ENCODE data around the gene FAM47E.
"Not testable (repeated sequence)": the region's sequence is repeated elsewhere in the genome, so short reads cannot be mapped to it uniquely, and the experiment has no call there.

Gene FAM47E

DNA sequence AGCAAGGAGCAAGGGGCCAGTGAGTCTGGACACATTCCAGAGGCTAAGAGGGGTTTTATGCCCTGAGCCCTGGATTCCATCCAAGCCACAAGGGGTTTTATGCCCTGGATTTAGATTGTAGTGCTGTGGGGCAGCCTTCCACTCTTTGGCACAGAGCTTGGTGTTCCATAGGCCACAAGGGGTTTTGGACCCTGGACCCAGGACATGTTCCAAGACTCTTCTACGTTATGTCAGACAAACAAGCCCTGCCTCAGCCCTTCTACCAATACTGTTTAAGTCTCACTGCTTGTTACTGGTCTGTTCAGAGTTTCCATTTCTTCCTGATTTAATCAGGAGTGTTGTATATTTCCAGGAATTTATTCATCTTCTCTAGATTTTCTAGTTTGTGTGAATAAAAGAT lies 25.1 kb upstream of the FAM47E start:
- DNase-seq (ENCODE audit: low spot score): no peak

DNA sequence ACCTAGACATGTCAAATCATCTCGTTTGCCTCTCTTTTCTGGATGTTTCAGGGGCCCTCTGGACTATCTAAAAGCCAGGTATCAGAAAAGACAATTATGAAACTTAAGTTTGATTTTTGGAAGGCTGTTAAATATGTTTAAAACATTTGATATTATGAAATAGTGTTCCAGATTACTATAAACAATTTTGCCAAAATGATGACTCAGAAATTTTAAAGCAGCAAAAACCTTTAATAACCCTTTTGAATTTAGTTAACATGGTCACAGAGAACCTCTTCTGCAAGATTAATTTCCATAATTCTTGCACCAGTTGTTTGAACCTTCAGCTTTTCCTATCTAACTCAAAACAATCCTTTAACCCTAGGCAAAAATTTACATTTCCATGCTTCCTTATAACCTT lies 18.8 kb upstream of the FAM47E start:
- no peak for DNase-seq (ENCODE audit: low spot score)

DNA sequence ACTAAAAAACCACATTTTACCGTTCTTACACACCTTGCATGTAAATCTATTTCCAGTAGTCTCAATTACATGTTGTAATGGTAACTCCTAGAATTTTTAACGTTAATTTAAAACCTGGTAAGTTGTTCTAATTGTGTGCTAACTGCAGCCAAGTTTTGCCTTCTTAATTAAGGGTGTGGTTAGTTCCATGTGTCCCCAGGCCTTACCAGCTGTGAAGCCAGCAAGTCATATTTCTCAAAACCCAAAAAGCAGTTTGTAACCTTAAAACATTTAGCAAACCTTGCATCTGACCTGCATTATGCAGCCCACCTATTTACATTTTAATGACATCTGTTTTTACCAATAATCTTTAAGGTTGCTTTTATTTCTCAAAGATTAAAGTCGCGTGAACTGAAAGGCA lies 18.4 kb upstream of the FAM47E start:
- no peak for DNase-seq (ENCODE audit: low spot score)

DNA sequence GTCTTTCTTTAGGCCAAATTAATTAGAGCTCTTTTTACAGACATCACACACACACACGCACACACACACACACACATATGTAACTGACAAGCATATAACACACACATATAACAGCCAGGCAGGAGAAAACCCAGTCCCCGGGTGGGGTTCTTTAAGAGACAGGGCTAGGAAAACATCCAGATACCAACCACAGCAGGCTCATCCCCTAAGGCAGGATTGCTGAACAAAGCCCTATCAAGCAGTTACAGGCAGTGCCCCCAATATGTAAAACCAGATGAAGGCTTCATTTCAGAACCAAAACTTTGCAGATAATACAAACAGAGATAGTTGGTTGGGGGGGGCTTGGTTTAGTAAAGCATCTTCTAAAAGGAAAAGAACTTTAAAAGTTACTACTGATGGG lies 18.0 kb upstream of the FAM47E start:
- no peak for DNase-seq (ENCODE audit: low spot score)

DNA sequence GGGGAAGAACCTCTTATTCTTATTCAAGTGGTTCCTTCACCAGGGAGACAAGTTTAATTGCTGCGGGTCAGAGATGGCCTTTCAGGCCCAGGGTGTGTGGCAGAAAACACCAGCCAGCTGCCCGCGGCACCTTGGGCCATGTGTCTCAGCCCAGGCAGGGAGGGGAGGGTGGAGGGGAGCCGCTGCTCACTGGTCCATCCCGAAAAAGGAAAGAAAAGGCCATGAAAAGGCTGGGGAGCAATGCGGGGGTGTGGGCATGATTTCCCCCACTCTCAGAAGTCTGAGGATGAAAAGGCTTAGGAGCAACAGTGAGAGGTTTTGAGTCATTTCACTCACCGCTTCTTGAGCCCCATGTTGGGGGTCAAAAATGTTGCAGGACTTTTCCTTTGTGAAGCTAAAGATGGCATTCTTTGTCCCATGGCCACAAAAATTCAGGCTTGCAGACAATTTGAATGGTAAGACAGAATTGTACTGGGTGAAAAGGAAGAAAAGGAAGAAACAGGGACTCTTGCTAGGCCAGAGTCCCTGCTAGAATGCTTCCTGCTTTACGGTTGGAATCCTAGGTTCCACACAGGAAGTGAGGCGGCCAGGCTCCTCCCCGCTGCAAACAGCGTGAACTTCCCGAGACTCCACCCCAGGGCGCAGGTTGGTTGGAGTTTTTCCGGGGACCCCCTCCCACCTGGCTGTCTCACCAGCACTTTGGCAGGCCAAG lies 17.4 kb upstream of the FAM47E start:
- no peak for DNase-seq (ENCODE audit: low spot score)

DNA sequence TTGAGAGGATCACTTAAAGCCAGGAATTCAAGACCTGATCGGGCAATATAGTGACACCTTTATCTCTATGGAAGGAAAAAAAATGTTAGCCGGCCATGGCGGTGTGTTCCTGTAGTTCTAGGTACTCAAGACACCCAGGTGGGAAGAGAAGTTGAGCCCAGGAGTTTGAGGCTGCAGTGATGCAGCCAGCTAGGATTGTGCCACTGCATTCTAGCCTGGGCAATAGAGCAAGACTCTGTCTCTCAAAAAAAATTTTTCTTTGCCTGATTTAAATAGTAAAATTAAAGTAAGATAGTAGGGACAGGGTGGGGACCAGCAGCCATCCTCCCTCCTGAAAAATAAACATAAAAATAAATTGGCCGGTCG lies 16.9 kb upstream of the FAM47E start:
- DNase-seq (ENCODE audit: low spot score): no peak

DNA sequence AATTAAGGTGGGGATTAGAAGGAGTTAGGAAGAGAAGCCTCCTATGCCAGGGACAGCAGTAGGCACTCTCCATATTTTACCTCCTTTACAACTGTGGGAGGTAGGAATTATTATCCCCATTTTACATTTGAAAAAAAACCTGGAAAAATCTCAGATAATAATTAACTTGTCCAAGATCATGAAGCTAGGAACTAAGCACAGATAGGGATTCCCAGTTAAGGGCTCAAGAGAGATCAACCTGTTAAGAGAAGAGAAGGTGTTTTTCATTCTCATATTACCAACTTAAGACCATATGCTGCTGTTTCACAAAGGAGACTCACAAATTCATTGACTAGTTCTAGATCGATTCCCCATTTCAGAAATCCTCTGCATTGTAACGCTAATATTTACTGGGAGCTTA lies 16.1 kb upstream of the FAM47E start:
- DNase-seq (ENCODE audit: low spot score): no peak

DNA sequence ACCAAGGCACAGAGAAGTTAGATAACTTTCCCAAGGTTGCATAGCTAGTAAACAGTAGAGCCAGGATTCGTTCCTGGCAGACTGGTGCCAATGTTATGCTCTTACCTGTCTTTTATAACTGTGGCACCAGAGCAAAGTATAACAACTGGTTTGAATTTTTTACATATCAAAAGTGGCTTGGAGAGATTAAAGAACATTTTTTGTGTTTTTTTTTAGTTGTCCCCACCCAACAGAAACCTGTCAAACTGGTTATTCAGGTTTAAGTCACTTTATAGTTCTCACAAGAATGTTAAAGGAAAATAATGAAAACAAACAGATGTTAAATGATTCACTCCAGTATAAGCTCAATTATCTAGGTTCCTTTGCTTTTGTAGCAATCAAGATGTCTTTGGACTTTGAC lies 15.6 kb upstream of the FAM47E start:
- DNase-seq (ENCODE audit: low spot score): no peak

DNA sequence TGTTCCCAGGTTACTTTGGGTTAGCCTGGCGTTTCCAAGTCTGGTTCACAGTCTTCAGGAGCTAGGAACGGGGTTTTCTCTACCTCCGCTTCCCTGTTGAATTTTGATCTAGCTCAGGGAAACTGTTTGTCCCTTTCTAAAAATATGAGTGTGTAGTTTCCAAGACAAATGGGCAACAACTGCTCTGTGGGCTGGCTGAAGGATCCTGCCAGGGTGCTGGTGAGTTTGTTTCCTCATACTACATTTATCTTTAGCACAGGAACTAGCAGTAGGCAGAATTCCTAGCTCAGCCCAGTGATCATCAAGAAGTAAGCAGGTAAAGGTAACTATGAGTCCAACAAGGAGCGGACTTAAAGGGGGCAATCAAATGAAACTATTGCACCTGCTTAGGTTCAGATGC lies 13.3 kb upstream of the FAM47E start:
- no peak for DNase-seq (ENCODE audit: low spot score)

DNA sequence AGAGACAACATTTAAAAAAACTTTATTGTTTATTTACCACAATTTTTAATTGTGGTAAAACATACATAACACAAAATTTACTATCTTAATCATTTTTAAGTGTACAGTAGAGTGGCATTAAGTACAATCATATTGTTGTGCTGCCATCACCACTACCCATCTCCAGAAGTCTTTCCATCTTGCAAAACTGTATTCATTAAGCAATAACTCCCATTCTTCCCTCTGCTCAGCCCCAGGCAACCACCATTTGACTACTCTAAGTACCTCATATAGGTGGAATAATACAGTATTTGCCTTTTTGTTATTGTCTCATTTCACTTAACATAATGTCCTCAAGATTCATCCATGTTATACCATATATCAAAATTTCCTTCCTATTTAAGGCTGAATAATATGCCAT lies 12.8 kb upstream of the FAM47E start:
- DNase-seq (ENCODE audit: low spot score): no peak

DNA sequence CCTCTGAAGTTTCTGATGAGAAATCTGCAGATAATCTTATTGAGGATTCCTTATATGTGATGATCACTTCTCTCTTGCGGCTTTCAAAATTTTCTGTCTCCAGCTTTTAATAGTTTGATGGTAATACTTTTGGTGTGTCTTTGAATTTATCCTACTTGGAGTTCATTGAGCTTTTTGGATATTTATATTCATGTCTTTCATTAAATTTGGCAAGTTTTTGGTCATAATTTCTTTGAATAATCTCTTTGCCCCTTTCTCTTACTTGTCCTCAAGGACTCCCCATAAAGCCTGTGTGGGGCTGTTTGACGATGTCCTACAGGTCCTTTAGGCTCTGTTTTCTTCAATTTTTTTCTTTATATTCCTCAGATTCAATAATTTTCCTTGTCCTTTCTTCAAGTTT lies 11.3 kb upstream of the FAM47E start:
- DNase-seq (ENCODE audit: low spot score): no peak

DNA sequence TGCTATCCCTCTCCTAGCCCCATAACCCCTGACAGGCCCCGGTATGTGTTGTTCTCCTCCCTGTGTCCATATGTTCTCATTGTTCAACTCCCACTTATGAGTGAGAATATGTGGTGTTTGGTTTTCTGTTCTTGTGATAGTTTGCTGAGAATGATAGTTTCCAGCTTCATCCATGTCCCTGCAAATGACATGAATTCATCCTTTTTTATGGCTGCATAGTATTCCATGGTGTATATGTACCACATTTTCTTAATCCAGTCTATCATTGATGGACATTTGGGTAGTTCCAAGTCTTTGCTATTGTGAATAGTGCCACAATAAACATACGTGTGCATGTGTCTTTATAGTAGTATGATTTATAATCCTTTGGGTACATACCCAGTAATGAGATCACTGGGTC lies 7.6 kb upstream of the FAM47E start:
- not testable (repeated sequence) for DNase-seq (ENCODE audit: low spot score)

DNA sequence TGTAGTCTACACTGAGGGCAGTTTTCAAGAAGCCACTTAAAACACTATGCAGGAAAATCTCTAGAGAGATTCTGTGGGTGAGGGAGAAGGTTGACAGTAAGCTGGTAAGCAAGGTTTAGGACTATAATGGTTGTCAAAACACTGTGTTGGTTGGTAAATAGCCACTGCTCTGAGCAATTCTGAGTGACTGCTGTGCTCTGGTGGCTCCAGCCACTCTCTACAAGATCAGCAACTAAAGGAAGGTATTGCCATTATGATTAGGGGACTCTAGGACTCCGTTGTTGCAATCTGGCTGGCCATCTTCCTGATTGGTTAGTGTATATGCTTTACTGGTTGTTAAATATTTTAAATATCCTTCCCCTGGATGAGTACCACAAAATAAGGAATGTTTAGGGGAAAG lies 5.5 kb upstream of the FAM47E start:
- no peak for DNase-seq (ENCODE audit: low spot score)

DNA sequence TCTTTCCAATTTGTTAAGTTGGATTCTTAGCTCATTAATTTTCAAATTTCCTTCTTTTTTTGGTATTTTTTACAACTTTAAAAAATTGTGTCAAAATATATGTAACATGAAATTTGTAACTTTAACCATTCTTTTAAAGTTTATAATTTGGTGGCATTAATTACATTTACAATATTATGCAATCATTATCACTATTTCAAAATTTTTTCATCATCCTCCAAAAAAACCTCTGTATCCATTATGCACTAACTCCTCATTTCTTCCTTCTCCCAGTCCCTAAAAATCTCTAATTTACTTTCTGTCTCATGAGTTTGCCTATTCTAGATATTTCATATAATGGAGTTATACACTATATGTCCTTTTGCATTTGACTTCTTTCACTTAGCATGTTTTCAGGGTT lies 4.7 kb upstream of the FAM47E start:
- no peak for DNase-seq (ENCODE audit: low spot score)

DNA sequence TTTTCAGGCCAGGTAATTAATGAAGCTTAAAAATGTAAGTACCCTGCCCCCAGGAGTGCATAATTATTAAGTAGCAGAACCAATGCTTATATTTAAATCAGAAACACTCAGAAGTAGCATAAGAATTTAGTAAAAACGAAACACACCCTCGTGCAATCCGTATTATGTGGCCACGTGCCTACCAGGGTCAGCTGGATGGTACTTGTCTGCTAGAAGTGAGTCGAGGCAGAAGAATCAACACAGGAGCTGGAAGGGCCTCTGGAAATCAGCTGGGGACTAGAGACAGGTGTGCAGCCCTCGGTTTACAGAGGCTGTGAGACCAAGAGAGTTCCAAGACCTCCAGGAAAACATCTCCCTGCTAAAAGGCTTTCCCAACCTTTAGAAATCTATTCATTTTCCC lies 559 bp upstream of the FAM47E start:
- DNase-seq (ENCODE audit: low spot score): no peak

DNA sequence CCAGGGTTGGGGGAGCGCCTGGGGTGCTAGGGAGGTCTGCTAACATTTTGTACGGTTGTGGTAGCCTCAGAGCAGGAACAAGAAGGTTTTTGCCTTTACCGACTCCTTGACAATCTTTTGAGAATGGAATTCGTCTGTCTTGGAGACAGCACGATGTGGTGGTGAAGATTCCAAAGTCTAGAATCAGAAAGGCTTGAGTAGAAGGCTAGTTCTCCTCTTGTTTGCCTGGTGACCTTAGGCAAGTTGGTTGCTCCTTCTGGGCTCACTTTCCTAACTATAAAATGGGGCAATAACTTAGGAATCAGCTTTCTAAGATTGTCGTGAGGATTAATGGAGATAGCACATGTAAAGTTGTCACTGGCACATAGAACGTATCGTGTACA lies 741 bp downstream of the FAM47E start:
- no peak for DNase-seq (ENCODE audit: low spot score)

DNA sequence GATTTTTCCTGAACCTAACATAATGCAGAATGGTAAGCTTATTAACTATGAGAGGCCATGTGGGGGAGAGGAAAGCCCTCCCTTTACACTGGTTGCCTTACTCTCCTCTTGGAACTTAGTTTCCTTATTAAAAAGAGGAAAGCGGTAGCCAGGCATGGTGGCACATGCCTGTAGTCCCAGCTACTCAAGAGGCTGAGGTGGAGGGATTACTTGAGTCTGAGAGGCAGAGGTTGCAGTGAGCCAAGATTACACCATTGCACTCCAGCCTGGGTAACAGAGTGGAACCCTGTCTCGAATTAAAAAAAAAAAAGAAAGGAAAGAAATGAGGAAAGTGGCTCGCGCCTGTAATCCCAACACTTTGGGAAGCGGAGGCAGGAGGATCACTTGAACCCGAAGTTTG lies 2.0 kb downstream of the FAM47E start:
- no peak for DNase-seq (ENCODE audit: low spot score)

DNA sequence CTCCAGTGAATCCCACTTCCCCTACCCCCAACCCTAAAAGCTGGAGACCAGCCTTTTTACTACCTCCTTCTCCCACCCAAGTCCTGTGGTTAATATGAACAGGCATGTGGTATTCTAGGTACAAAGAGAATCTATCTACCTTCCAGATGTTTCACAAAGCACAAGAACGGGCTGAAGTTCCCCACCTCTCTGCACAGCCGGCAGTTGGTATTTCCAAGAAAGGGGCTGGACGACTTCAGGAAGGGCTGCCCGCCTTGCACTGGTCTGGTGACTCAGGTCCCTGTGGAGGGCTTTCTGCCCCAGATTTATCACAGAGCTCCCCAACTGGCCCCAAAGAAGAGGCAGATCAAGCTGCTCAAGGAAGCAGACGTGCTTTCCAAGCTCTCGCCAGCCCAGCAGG lies 4.5 kb downstream of the FAM47E start:
- no peak for DNase-seq (ENCODE audit: low spot score)

DNA sequence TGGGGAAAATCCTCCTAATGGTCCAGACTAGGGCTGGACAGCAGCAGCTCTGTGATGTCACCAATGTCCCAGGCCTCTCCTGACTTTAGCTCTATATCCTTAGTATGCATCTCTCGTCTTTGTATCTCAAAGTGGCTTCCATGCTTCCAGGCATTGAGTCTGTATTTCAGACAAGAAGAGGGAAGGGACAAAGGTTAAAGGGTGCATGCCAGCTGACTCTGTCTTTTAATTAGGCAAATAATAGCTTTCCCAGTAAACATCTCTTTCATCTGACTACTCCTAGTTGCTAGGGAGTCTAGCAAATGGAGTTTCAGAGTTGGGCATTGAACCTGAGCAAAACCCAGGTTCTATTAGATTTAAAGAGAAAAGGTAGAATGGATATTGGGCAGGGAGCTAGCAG lies 5.4 kb downstream of the FAM47E start:
- no peak for DNase-seq (ENCODE audit: low spot score)

DNA sequence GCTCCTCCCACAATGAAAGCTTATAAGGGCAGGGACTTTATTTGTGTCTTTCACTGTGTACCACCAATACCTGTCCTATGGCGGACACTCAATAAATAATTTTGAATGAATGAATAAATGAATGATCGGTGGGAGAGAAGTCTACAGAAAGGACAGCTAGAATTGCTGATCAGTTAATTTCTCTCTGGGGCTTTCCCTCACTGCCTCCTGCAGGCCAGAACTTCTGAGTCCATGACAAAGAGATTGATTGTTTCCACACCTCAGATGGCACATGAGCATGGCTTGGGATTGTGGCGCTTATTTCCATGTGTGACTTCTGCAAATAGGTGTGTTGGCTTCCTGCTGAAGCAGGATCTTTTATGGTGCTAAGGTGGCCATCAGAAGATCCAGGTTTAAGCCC lies 6.3 kb downstream of the FAM47E start:
- DNase-seq (ENCODE audit: low spot score): no peak

DNA sequence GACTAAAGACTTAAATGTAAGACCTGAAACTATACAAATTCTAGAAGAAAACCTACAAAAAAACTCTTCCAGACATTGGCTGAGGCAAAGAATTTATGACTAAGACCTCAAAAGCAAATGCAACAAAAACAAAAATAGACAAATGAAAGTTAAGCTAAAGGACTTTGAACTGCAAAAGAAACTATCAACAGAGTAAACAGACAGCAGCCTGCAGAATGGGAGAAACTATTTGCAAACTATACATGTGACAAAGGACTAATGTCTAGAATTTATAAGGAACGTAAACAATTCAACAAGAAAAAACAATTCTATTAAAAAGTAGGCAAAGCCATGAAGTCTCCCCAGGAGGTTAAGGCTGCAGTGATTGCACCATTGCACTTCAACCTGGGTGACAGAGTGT lies 9.1 kb downstream of the FAM47E start:
- DNase-seq (ENCODE audit: low spot score): no peak

DNA sequence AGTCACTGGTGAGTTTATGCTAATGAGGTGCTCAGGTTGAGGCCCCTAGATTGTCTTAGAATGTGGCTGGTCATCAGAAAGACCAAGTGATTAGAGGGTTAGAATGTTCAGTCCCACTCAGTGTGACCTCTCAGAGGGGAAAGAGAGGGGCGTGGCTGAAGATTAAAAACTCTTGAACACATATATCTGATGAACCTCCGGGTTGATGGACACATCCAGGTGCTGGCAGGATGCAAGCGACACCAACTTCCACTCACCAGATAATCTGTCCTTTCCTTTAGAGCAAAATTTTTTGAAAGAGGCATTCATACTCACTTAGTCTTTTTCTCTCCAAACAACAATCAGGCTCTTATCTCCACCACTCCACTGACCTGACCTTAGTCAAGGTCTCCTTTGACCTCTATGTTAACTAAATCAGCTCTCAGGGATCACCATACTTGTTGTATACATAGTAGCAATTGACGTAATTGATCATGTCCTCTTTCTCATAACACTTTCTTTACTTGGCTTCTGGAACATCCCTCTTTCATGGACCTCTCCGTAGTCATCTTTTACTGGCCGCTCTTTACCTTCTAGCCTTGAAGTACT lies 14.2 kb downstream of the FAM47E start:
- DNase-seq (ENCODE audit: low spot score): no peak

DNA sequence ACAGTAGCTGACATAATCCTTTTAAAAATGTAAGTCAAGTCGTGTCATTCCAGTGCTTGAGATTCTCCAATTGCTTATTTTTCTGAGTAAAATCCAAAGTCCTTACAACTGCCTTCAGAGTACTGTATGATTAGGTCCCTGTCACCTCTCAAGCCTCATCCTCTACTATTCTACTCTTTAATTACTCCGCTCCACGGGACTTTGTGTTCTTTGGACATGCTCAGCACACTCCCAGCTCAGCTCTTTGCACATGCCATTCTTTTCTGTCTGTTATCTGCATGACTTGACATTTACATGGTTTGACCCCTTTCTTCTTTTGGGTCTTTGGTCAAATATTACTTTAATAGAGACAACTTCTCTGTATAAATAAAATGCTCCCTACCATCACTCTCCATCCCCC lies 15.1 kb downstream of the FAM47E start:
- no peak for DNase-seq (ENCODE audit: low spot score)

DNA sequence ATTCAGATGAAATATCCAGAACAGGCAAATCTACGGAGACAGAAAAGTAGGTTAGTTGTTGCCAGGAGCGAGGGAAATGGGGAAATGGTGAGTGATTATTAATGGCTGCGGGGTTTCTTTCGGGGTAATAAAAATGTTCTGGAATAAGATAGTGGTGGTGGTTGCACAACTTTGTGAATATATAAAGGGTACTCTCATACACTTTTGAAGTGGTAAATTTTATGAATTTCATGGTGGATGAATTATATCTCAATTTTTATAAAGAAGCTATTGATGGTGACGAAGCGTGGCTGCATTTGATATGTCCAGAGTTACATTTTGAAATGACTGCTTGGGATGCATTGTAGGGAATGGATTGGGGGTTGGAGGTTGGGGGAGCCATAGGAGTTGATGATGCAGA lies 16.3 kb downstream of the FAM47E start:
- DNase-seq (ENCODE audit: low spot score): no peak

Data from HuH-7 (cell line).